ENCODE results near the gene FIGN. TPM values are rescaled to one million over a fixed set of nuclear protein-coding genes. Genes with fewer than 3 reads are reported as not detected.

The FIGN gene
- total RNA-seq, 1 experiment from 2014 or later, result 14.6 TPM

GRCh38 chr2:163733956-163734355 lies 1.9 kb downstream of the FIGN start:
- Histone ChIP-seq H2BK15ac (ENCODE audit: low read depth, low read length) (no peak overlapping the region), H3K9ac (ENCODE audit: extremely low read depth, insufficient read length, low read length) (no peak overlapping the region), H3K79me1 (ENCODE audit: insufficient read depth, low read depth, low read length, poor library complexity, severe bottlenecking) (no peaks in the 10 kb centered on the region), H3K18ac (ENCODE audit: insufficient read length, low read depth, low read length) (no peak overlapping the region), H2BK20ac (ENCODE audit: low read depth, low read length, poor library complexity, severe bottlenecking) (no peak overlapping the region), H2AK5ac (ENCODE audit: insufficient read length, low read length) (no peak overlapping the region), H4K91ac (ENCODE audit: insufficient read length, low read depth, low read length) (no peak overlapping the region), H2BK5ac (ENCODE audit: insufficient read length, low read length) (no peak overlapping the region), H3K79me2 (ENCODE audit: insufficient read depth, low read length) (peaks cover 3% of the 10 kb centered on the region; the same call in 1 of the 2 replicates), H2AFZ (ENCODE audit: low read length) (no peak overlapping the region), H3K4me1 (ENCODE audit: insufficient read depth, low read length) (no peaks in the 10 kb centered on the region; the same call in 1 of the 2 replicates), H3K4ac (ENCODE audit: low read depth, low read length) (no peak overlapping the region), H4K20me1 (ENCODE audit: control insufficient read depth, insufficient read depth, insufficient read length) (no peaks in the 10 kb centered on the region), H3K14ac (ENCODE audit: insufficient read depth, low read length) (no peak overlapping the region), H3K23me2 (ENCODE audit: insufficient read length, low read depth, low read length, poor library complexity, severe bottlenecking) (peaks cover 6% of the 10 kb centered on the region), H3K9me3 (ENCODE audit: control insufficient read depth, low read depth, low read length) (no peaks in the 10 kb centered on the region), H3K23ac (ENCODE audit: insufficient read length, low read depth, low read length) (no peak overlapping the region), H2BK12ac (ENCODE audit: insufficient read length, low read depth, low read length) (no peak overlapping the region), H3K27ac (ENCODE audit: insufficient read length, low read depth, low read length) (no peak overlapping the region), H3K4me2 (ENCODE audit: insufficient read depth, insufficient read length, low read length) (no peak overlapping the region), H3K27me3 (ENCODE audit: insufficient read depth, low read length) (no peaks in the 10 kb centered on the region), H4K5ac (ENCODE audit: insufficient read length, low read depth, low read length) (no peak overlapping the region), H3T11ph (ENCODE audit: low read length) (no peak overlapping the region), H2BK120ac (ENCODE audit: low read depth, low read length, poor library complexity, severe bottlenecking) (no peak overlapping the region), H4K8ac (replicated peaks; ENCODE audit: insufficient read length, low read depth, low read length) (no peak overlapping the region), H3K56ac (ENCODE audit: insufficient read length, low read depth, low read length) (no peak overlapping the region)
- H3K36me3 Mint-ChIP-seq (ENCODE audit: insufficient read depth in 1 of 3, low read depth in 3 of 3), result no peaks in the 10 kb centered on the region
- no peaks in the 10 kb centered on the region for H3K9me3 Mint-ChIP-seq
- TF ChIP-seq, protein P1, sequence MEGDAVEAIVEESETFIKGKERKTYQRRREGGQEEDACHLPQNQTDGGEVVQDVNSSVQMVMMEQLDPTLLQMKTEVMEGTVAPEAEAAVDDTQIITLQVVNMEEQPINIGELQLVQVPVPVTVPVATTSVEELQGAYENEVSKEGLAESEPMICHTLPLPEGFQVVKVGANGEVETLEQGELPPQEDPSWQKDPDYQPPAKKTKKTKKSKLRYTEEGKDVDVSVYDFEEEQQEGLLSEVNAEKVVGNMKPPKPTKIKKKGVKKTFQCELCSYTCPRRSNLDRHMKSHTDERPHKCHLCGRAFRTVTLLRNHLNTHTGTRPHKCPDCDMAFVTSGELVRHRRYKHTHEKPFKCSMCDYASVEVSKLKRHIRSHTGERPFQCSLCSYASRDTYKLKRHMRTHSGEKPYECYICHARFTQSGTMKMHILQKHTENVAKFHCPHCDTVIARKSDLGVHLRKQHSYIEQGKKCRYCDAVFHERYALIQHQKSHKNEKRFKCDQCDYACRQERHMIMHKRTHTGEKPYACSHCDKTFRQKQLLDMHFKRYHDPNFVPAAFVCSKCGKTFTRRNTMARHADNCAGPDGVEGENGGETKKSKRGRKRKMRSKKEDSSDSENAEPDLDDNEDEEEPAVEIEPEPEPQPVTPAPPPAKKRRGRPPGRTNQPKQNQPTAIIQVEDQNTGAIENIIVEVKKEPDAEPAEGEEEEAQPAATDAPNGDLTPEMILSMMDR (conservative IDR thresholded peaks at IDR 0.05), result no peak
- H3K4me1 Mint-ChIP-seq, result peaks cover 37 to 45% of the 10 kb centered on the region in 2 experiments
- DNase-seq, result no peak
- no CpG with 5 or more reads among the region's 5 CpGs for WGBS (ENCODE audit: extremely low coverage, insufficient read length, low lambda C conversion rate)
- peak overlapping the region; percentile 86 to 94 for H3K4me3 Mint-ChIP-seq
- H3K27ac Mint-ChIP-seq, result peak overlapping the region in 1 of 3 experiments; percentile 55; a peak in 1 of 7 replicates
- H3K27me3 Mint-ChIP-seq (ENCODE audit: low read depth), result no peaks in the 10 kb centered on the region; the same call in 1 of the 2 replicates

Data from H9 (cell line).